Sciatic nerve (tissue), 2 donors: ENCODE data around the gene TSPAN4. TPM values are rescaled to one million over a fixed set of nuclear protein-coding genes. Genes with fewer than 3 reads are reported as not detected.
A peak's percentile ranks its signal among the peaks of the same experiment; 100 is the strongest.

Source experiments
- ATAC-seq: fragments of 200-7000 bp; cut with Tn5 transposase; one replicate; pipeline ENCODE4 v1.9.1; 2020; ENCODE audit warnings: mild to moderate bottlenecking, moderate library complexity
- DNase-seq: peaks from one replicate; pipeline ENCODE4 v3.0.0-alpha.2; 2020; ENCODE audit warnings: low spot score
- intact Hi-C: fragments of 100-400 bp; cut with DNase I; formaldehyde crosslinking; loops from one replicate; pipeline ENCODE4 v1.14.2; 2022
- total RNA-seq: library from RNA; stranded (reverse); fragmentation: NEBNext Ultra II Directional; extraction: Animal tissue kit (Norgen Biotek cat#: 25700); gene quantifications from one replicate; pipeline ENCODE4 v1.2.1, GENCODE V29; 2021
- donor health status: DM: no; HTN: no; CAD: no.
- donor health status: DM: no; HTN: no; CAD: no.

TSPAN4 gene
- total RNA-seq, 1 donor from 2014 or later, result 118 TPM

GRCh38 chr11:819943-820649 lies 22.6 kb upstream of the TSPAN4 start:
- intact Hi-C loops, result no loop called here
- ATAC-seq (peak; percentile 33), DNase-seq (peak; percentile 91)

GRCh38 chr11:820655-821511 lies 21.8 kb upstream of the TSPAN4 start:
- DNase-seq (peak; percentile 78), ATAC-seq (peak; percentile 29)
- intact Hi-C loops, result no loop called here

GRCh38 chr11:821512-822371 lies 20.9 kb upstream of the TSPAN4 start:
- ATAC-seq, result peak; percentile 1

GRCh38 chr11:823441-824291 lies 19.0 kb upstream of the TSPAN4 start:
- ATAC-seq, result no peak
- DNase-seq, result no peak
- intact Hi-C loops, result no loop called here

More at GRCh38 chr11:821512-822371, 20.9 kb upstream of the TSPAN4 start:
- intact Hi-C loops, result no loop called here
- peak; percentile 72 for DNase-seq

- DNase-seq, result no peak
- intact Hi-C loops, result no loop called here
- ATAC-seq, result no peak
Measured at GRCh38 chr11:824292-824880, 18.3 kb upstream of the TSPAN4 start.

GRCh38 chr11:824942-825341 lies 17.7 kb upstream of the TSPAN4 start:
- intact Hi-C loops, result no loop called here
- no peak for DNase-seq
- ATAC-seq, result no peak

GRCh38 chr11:825366-826226 lies 17.1 kb upstream of the TSPAN4 start:
- intact Hi-C loops, result no loop called here
- DNase-seq (no peak), ATAC-seq (no peak)

- DNase-seq, result no peak
- no peak for ATAC-seq
- intact Hi-C loops, result no loop called here
Measured at GRCh38 chr11:826227-826621, 16.4 kb upstream of the TSPAN4 start.

GRCh38 chr11:826836-827145 lies 15.9 kb upstream of the TSPAN4 start:
- intact Hi-C loops, result no loop called here
- ATAC-seq, result no peak

GRCh38 chr11:827146-827896 lies 15.3 kb upstream of the TSPAN4 start:
- no peak for ATAC-seq
- intact Hi-C loops, result no loop called here
- no peak for DNase-seq

More at GRCh38 chr11:826836-827145, 15.9 kb upstream of the TSPAN4 start:
- DNase-seq, result no peak

- intact Hi-C loops, result no loop called here
- ATAC-seq (no peak), DNase-seq (no peak)
Measured at GRCh38 chr11:827897-828192, 14.8 kb upstream of the TSPAN4 start, which contains the start of gene CRACR2B. CRACR2B (plus strand) TSS chr11:827919; CDS start chr11:828608, 689 bp downstream.

- intact Hi-C loops, result no loop called here
- DNase-seq, result no peak
- no peak for ATAC-seq
Measured at GRCh38 chr11:828506-829175, 14.0 kb upstream of the TSPAN4 start.

GRCh38 chr11:829176-829846 lies 13.3 kb upstream of the TSPAN4 start:
- DNase-seq, result no peak

GRCh38 chr11:829847-830294 lies 12.8 kb upstream of the TSPAN4 start:
- ATAC-seq, result no peak
- no peak for DNase-seq
- intact Hi-C loops, result loop anchor here (10.0 kb wide), 1 partner anchor 1485 kb away; no protein-coding TSS in a partner anchor

More at GRCh38 chr11:829176-829846, 13.3 kb upstream of the TSPAN4 start:
- no peak for ATAC-seq
- intact Hi-C loops, result no loop called here

- ATAC-seq, result peak; percentile 60
- DNase-seq, result peak; percentile 86
- intact Hi-C loops, result loop anchor here (10.0 kb wide), 1 partner anchor 1484 kb away; no protein-coding TSS in a partner anchor
Measured at GRCh38 chr11:830295-831117, 12.1 kb upstream of the TSPAN4 start.
